ENCODE results near the gene APOA4.

Gene APOA4

DNA sequence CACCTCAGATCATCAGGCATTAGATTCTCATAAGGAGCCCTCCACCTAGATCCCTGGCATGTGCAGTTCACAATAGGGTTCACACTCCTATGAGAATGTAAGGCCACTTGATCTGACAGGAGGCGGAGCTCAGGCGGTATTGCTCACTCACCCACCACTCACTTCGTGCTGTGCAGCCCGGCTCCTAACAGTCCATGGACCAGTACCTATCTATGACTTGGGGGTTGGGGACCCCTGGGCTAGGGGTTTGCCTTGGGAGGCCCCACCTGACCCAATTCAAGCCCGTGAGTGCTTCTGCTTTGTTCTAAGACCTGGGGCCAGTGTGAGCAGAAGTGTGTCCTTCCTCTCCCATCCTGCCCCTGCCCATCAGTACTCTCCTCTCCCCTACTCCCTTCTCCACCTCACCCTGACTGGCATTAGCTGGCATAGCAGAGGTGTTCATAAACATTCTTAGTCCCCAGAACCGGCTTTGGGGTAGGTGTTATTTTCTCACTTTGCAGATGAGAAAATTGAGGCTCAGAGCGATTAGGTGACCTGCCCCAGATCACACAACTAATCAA, 8.8 kb upstream of the APOA4 start:
- Histone ChIP-seq H3K9me3 (ENCODE audit: control insufficient read depth, insufficient read depth, low read depth, low read length) (no peaks in the 10 kb centered on the region), H3K36me3 (ENCODE audit: control insufficient read depth in 2 of 2, insufficient read depth in 1 of 2, low read length in 2 of 2) (no peaks in the 10 kb centered on the region), H3K4me1 (ENCODE audit: control insufficient read depth, insufficient read depth, low read length) (no peaks in the 10 kb centered on the region), H3K4me3 (ENCODE audit: low read depth, low read length) (no peak overlapping the region), H3K27ac (ENCODE audit: extremely low read depth, low read depth, low read length) (no peak overlapping the region)
- TF ChIP-seq ZNF747 (tag by site-specific recombination; IDR thresholded peaks at IDR 0.05), result no peak
- ChIA-PET POLR2A (no interaction called here), CTCF (no interaction called here)

DNA sequence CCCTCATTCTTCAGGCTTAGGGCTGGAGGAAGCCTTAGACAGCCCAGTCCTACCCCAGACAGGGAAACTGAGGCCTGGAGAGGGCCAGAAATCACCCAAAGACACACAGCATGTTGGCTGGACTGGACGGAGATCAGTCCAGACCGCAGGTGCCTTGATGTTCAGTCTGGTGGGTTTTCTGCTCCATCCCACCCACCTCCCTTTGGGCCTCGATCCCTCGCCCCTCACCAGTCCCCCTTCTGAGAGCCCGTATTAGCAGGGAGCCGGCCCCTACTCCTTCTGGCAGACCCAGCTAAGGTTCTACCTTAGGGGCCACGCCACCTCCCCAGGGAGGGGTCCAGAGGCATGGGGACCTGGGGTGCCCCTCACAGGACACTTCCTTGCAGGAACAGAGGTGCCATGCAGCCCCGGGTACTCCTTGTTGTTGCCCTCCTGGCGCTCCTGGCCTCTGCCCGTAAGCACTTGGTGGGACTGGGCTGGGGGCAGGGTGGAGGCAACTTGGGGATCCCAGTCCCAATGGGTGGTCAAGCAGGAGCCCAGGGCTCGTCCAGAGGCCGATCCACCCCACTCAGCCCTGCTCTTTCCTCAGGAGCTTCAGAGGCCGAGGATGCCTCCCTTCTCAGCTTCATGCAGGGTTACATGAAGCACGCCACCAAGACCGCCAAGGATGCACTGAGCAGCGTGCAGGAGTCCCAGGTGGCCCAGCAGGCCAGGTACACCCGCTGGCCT, 7.2 kb upstream of the APOA4 start:
- no peak overlapping the region for H3K27ac ChIP-seq (ENCODE audit: extremely low read depth, low read depth, low read length)
- POLR2A ChIA-PET, result no interaction called here
- no peaks in the 10 kb centered on the region for H3K36me3 ChIP-seq (ENCODE audit: control insufficient read depth in 2 of 2, insufficient read depth in 1 of 2, low read length in 2 of 2)
- H3K4me1 ChIP-seq (ENCODE audit: control insufficient read depth, insufficient read depth, low read length), result no peaks in the 10 kb centered on the region
- CTCF ChIA-PET, result no interaction called here
- no peaks in the 10 kb centered on the region for H3K9me3 ChIP-seq (ENCODE audit: control insufficient read depth, insufficient read depth, low read depth, low read length)
- TF ChIP-seq, protein P1, sequence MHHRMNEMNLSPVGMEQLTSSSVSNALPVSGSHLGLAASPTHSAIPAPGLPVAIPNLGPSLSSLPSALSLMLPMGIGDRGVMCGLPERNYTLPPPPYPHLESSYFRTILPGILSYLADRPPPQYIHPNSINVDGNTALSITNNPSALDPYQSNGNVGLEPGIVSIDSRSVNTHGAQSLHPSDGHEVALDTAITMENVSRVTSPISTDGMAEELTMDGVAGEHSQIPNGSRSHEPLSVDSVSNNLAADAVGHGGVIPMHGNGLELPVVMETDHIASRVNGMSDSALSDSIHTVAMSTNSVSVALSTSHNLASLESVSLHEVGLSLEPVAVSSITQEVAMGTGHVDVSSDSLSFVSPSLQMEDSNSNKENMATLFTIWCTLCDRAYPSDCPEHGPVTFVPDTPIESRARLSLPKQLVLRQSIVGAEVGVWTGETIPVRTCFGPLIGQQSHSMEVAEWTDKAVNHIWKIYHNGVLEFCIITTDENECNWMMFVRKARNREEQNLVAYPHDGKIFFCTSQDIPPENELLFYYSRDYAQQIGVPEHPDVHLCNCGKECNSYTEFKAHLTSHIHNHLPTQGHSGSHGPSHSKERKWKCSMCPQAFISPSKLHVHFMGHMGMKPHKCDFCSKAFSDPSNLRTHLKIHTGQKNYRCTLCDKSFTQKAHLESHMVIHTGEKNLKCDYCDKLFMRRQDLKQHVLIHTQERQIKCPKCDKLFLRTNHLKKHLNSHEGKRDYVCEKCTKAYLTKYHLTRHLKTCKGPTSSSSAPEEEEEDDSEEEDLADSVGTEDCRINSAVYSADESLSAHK (tag by site-specific recombination; IDR thresholded peaks at IDR 0.05), result no peak
- TF ChIP-seq KLF10 (tag by site-specific recombination; IDR thresholded peaks at IDR 0.05) (no peak), ZNF596 (tag by site-specific recombination; IDR thresholded peaks at IDR 0.05) (no peak), ZNF184 (tag by site-specific recombination; IDR thresholded peaks at IDR 0.05) (no peak), ZSCAN16 (tag by site-specific recombination; IDR thresholded peaks at IDR 0.05) (no peak), KLF7 (tag by site-specific recombination; IDR thresholded peaks at IDR 0.05; ENCODE audit: borderline replicate concordance) (no peak), WT1 (tag by site-specific recombination; IDR thresholded peaks at IDR 0.05) (no peak), ZNF624 (tag by site-specific recombination; IDR thresholded peaks at IDR 0.05) (no peak), ZNF629 (tag by site-specific recombination; IDR thresholded peaks at IDR 0.05) (no peak), RBAK (tag by site-specific recombination; IDR thresholded peaks at IDR 0.05) (no peak), ZFP37 (tag by site-specific recombination; IDR thresholded peaks at IDR 0.05) (no peak)
- TF ChIP-seq, protein P2, sequence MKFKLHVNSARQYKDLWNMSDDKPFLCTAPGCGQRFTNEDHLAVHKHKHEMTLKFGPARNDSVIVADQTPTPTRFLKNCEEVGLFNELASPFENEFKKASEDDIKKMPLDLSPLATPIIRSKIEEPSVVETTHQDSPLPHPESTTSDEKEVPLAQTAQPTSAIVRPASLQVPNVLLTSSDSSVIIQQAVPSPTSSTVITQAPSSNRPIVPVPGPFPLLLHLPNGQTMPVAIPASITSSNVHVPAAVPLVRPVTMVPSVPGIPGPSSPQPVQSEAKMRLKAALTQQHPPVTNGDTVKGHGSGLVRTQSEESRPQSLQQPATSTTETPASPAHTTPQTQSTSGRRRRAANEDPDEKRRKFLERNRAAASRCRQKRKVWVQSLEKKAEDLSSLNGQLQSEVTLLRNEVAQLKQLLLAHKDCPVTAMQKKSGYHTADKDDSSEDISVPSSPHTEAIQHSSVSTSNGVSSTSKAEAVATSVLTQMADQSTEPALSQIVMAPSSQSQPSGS (tag by site-specific recombination; IDR thresholded peaks at IDR 0.05; ENCODE audit: low read depth), result no peak
- H3K4me3 ChIP-seq (ENCODE audit: low read depth, low read length), result no peak overlapping the region

DNA sequence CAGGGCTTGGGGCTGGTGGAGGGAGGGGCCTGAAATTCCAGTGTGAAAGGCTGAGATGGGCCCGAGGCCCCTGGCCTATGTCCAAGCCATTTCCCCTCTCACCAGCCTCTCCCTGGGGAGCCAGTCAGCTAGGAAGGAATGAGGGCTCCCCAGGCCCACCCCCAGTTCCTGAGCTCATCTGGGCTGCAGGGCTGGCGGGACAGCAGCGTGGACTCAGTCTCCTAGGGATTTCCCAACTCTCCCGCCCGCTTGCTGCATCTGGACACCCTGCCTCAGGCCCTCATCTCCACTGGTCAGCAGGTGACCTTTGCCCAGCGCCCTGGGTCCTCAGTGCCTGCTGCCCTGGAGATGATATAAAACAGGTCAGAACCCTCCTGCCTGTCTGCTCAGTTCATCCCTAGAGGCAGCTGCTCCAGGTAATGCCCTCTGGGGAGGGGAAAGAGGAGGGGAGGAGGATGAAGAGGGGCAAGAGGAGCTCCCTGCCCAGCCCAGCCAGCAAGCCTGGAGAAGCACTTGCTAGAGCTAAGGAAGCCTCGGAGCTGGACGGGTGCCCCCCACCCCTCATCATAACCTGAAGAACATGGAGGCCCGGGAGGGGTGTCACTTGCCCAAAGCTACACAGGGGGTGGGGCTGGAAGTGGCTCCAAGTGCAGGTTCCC, 6.5 kb upstream of the APOA4 start, which contains the start of gene APOC3:
Gene APOC3, plus strand, starts transcription at position 383 of the 659 bp plus-strand sequence. CDS start 676 bp downstream, outside the sequence.
- no peak within 1 kb of the TSS for H3K4me3 ChIP-seq (ENCODE audit: low read depth, low read length)
- ChIA-PET POLR2A (no interaction called here), CTCF (interaction anchor here (0.6 kb wide), 1 partner anchor 81 kb away, joined by 3 read pairs; no protein-coding TSS in a partner anchor)
- H3K4me1 ChIP-seq (ENCODE audit: control insufficient read depth, insufficient read depth, low read length), result no peaks in the 10 kb centered on the region
- no peaks in the 10 kb centered on the region for H3K9me3 ChIP-seq (ENCODE audit: control insufficient read depth, insufficient read depth, low read depth, low read length)
- no peaks in the 10 kb centered on the region for H3K36me3 ChIP-seq (ENCODE audit: control insufficient read depth in 2 of 2, insufficient read depth in 1 of 2, low read length in 2 of 2)
- TF ChIP-seq ZBTB20 (tag by site-specific recombination; IDR thresholded peaks at IDR 0.05) (no peak), ZNF76 (tag by site-specific recombination; IDR thresholded peaks at IDR 0.05; ENCODE audit: borderline replicate concordance, low read depth) (no peak), ZNF394 (tag by site-specific recombination; IDR thresholded peaks at IDR 0.05; ENCODE audit: borderline replicate concordance) (no peak), ZNF677 (tag by site-specific recombination; IDR thresholded peaks at IDR 0.05) (no peak), SCRT1 (tag by site-specific recombination; IDR thresholded peaks at IDR 0.05; ENCODE audit: borderline replicate concordance) (no peak), RBAK (tag by site-specific recombination; IDR thresholded peaks at IDR 0.05) (no peak), ZNF768 (tag by site-specific recombination; IDR thresholded peaks at IDR 0.05) (no peak), ZNF335 (tag by site-specific recombination; conservative IDR thresholded peaks at IDR 0.05) (no peak), ZNF624 (tag by site-specific recombination; IDR thresholded peaks at IDR 0.05) (no peak), KLF8 (tag by site-specific recombination; IDR thresholded peaks at IDR 0.05) (no peak)
- no peak within 1 kb of the TSS for H3K27ac ChIP-seq (ENCODE audit: extremely low read depth, low read depth, low read length)
